ENCODE results near the gene ACSBG1.

GRCh38 chr15:78242128-78242527 lies 7.8 kb upstream of the ACSBG1 start:
- peak in 1 of 4 experiments; percentile 17 for TF ChIP-seq CTCF (IDR thresholded peaks at IDR 0.05)
- TF ChIP-seq POLR2A (IDR thresholded peaks at IDR 0.05) = no peak

Data from prostate gland (tissue), 2 donors.